Fibroblast of peridontal ligament (primary cell): ENCODE measurements around the gene CCIN.
A peak's percentile ranks its signal among the peaks of the same experiment; 100 is the strongest.

Experiments used
- DNase-seq: peaks from one replicate; pipeline ENCODE4 v3.0.0-alpha.2; 2010; ENCODE audit errors: extremely low read depth

CCIN gene

GRCh38 chr9:36190388-36191289, 21.5 kb downstream of the CCIN start, which contains the start of gene CLTA:
Gene CLTA (plus strand): TSS chr9:36190921. CDS start chr9:36191057, 136 bp downstream.
- DNase-seq = peak; percentile 99

- no peak for DNase-seq
These were observed 22.1 kb downstream of the CCIN start for GRCh38 chr9:36191290-36191645.

DNA sequence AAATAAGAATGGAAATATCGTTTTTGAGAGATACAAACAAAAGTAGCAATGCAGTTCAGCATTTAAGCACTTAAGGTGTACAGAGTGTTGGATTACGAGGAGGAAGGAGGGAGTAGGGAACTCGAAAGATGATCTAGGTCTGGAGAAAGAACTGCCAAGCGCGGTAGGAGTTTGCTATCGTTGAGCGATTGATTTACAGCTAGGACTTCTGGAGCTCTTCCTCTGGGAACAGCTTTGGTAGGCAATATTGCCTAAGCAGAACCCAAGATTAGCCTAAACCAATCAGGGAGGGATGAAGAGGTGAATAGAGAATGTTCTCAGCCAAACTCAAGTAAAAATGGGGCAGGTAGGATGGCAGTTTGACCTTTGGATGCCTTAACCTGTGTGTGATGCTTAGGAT, 22.5 kb downstream of the CCIN start:
- DNase-seq = no peak

- DNase-seq = no peak
These were observed 23.0 kb downstream of the CCIN start for GRCh38 chr9:36192196-36192595.

DNA sequence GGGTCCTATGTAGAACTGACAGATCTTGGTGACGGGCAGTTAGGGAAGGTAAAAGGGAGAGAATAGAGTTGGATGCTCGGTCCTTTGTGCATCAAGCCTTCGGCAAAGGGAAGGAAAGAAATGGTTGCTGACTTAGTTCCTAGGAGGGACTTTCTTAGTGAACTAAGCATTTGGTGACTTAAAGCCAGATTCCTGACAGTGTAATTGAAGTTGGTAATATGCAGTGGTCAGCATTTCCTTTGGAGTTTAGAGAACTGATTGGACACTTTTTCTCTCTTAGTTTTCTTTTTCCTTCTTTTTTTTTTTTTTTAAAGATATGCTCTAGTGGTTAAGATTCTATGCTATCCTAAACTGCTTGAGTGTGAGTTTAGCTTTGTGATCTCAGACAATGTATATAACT, 23.8 kb downstream of the CCIN start:
- no peak for DNase-seq

DNA sequence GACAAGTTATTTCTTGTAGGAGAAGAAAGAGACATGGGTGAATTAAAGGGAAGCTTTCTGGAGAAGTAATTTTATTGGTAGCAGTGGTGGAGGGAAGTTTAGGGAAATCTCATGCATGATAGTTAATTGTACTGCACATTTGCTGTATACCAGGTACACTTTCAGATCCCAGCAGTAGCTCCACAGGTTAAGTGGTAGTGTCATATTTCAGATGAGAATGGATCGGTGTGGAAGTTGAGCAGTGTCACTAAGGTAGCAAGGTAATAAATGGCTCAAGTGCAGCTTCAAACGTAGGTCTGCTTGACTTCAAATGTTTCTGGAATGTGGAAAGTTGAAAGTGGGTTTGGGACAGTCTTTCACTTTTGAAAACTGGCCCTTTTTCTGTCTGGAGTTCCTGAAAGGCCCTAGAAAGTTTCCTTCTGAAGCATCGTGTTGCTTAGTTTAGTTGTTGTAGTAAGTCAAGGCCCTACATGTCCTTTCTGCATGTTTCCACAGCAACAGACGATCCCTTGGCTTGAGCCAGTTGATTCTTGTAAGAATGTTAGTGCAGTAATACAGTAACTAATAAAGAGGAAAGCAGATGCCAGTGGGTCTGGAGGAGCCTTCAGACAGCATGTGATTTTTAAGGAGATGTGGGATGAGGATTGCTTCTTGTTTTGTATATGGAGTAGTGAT, 25.3 kb downstream of the CCIN start:
- peak; percentile 55 for DNase-seq

- no peak for DNase-seq
These were observed 35.8 kb downstream of the CCIN start for GRCh38 chr9:36204906-36205547.

DNA sequence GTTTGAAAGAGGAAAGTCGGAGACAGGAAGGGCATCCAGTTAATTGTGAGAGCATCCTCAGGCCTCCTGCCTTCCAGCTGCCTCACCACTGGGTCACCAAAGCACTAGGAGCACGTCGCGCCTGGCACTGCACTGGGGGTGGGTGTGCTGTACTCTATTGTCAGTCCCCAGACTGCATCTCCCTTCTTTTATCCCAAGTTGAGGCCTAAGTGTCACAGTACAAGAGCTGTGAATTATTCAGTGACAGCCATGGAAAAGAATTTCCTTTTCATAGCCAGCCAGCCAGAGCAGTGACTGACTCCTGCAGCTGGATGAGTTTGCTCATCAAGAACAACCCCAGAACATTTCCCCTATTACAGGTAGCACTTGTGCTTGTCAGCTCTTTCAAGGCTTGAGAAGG, 37.8 kb downstream of the CCIN start:
- DNase-seq = no peak

DNA sequence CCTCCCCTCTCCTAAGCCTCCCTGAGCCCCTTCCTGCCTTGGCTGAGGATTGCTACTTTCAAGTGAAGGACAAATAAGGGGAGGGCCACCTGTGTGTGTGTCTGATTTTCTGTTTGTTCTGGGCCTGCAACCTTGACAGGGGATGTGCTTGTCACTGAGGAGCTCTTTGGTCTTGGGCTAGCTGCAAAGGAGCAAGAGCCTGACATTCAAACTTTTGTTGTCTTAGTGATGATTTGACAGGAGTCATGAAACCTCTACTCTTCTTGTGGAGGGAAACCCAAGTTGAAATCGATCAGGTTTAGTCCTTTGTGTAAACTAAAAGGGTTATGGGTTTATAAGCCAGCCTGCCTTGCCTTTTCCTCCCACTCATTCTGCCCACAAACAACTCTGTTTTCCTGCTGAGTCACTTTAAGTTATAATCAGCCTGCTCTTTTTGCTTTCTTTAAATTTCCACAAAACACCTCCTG, 38.4 kb downstream of the CCIN start:
- DNase-seq = peak; percentile 57

- no peak for DNase-seq
These were observed 39.5 kb downstream of the CCIN start for GRCh38 chr9:36208521-36209253.

- no peak for DNase-seq
These were observed 41.5 kb downstream of the CCIN start for GRCh38 chr9:36210722-36211121.

DNA sequence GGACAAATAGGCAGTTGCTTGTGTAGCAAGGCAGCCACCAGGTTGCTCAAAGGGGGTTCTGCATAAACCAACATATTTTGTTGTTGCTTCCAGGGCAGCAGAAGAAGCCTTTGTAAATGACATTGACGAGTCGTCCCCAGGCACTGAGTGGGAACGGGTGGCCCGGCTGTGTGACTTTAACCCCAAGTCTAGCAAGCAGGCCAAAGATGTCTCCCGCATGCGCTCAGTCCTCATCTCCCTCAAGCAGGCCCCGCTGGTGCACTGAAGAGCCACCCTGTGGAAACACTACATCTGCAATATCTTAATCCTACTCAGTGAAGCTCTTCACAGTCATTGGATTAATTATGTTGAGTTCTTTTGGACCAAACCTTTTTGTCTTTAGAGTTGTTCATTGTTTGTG, 42.3 kb downstream of the CCIN start:
- DNase-seq = no peak

- DNase-seq = no peak
These were observed 44.2 kb downstream of the CCIN start for GRCh38 chr9:36213387-36213786.

GRCh38 chr9:36213989-36214388, 44.8 kb downstream of the CCIN start:
- no peak for DNase-seq

- peak; percentile 83 for DNase-seq
These were observed 45.4 kb downstream of the CCIN start for GRCh38 chr9:36214571-36214970.

DNA sequence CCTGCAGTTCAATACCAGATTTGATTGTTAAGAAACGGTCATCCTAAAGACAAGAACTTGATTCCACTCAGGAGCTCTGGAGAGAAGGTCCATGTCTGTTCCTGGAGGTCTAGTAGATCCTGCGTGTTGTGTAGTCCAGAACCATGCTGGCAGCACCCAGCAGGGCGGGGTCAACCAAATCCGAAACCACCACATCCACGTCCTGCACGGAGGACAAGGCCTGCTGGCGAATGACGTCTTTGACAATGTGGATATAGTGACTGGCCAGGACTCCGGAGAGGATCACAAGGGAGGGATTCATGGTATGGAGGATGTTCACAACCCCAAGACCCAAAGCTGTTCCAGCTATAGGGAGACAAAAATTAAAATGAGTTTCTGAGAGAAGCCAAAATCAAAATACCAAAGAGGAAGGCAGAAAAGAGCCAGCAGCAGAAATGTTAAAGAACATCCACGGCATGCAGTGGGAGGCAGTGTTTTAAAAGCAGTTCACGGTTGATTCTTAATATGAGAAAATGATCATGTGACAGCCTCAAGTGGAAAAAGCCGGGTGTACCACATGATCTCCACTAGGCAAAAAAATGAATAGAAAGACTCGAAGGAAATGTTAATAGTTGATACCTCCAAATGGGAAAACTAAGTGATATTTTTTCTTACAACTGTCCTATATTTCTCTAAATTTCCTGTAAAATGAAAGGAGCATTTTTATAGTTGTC, 48.2 kb downstream of the CCIN start:
- DNase-seq = no peak

DNA sequence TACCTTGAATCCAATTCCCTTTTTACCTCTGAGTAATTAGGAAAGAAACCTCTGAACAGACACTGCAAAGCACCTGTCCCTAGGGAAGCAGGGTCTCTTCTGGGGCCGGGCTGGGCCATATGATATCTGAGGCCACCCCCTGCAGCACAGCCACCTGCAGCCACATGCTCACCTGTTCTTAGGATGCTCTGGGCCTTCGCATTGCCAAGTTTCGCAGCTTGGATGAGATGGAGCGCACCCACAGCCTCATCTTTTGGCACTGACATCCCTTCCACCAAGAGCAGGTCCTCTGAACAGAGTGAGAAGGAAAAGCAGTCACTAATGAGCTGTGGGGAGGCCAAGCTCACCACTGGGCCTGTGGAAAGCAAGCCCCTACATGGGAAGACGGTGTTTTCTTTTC, 48.8 kb downstream of the CCIN start:
- DNase-seq = no peak

DNA sequence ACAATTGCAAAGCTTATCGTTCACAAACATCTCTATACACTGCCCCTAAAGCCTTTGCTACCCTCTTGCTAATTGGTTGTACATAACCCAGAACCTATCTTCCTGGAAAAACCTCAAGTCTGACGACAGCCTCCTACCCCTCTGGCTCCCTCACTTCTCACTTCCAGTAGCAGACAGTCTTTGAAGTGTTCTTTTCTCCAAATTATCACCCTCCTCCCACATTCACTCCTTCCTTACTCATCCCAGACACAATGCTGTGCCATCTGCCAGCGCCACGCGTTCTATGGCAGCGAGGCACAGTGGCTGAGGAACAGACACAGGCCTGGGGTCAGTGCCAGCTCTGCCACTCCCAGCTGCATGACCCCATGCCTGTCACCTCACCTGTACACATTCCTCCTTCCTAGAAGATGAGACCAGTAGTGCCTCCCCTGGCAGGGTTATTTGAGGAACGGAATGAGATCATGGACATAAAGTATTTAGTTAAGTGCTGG, 49.3 kb downstream of the CCIN start:
- DNase-seq = no peak
